ENCODE results near the gene CD24.

- TF ChIP-seq CTCF (IDR thresholded peaks at IDR 0.05; ENCODE audit: low read length) (no peak), EZH2 (IDR thresholded peaks at IDR 0.05; ENCODE audit: borderline replicate concordance, low read length) (no peak)
These were observed 49.6 kb downstream of the CD24 start for GRCh38 chr6:106924694-106925523.
